Astrocyte (in vitro differentiated cells and primary cell): ENCODE measurements around the gene STK39.

ENCODE experiments used
- EZH2 ChIP-seq: IDR thresholded peaks from 2 replicates; pipeline ENCODE4 v1.6.1; 2012; ENCODE audit warnings: mild to moderate bottlenecking, low read length, inconsistent platforms; ENCODE audit not compliant: insufficient read depth
- TF ChIP-seq, protein P1 (sequence below): IDR thresholded peaks from 2 replicates; pipeline ENCODE4 v1.5.1; 2011; ENCODE audit warnings: low read depth, mild to moderate bottlenecking, inconsistent platforms, low read length, moderate library complexity; ENCODE audit not compliant: insufficient read depth

DNA sequence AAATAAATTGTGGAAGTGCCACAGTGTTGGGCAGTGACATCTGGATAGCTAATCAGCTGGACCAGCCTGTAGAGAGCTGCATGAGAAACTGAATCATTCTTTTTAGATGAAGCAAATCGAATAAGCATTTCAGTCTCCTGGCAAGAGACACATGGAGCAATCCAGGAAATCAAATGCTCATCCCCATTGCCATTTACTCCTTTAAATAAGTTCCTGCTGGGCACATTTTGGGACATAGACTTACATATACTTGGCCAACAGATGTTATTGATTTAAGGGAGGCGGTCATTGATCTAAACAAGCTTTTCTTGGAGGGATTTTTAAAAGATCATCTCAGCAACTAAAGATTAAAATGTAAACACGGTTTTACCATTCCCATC is 307.1 kb downstream of the STK39 start:
- TF ChIP-seq EZH2: no peak
- TF ChIP-seq, protein P1, sequence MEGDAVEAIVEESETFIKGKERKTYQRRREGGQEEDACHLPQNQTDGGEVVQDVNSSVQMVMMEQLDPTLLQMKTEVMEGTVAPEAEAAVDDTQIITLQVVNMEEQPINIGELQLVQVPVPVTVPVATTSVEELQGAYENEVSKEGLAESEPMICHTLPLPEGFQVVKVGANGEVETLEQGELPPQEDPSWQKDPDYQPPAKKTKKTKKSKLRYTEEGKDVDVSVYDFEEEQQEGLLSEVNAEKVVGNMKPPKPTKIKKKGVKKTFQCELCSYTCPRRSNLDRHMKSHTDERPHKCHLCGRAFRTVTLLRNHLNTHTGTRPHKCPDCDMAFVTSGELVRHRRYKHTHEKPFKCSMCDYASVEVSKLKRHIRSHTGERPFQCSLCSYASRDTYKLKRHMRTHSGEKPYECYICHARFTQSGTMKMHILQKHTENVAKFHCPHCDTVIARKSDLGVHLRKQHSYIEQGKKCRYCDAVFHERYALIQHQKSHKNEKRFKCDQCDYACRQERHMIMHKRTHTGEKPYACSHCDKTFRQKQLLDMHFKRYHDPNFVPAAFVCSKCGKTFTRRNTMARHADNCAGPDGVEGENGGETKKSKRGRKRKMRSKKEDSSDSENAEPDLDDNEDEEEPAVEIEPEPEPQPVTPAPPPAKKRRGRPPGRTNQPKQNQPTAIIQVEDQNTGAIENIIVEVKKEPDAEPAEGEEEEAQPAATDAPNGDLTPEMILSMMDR: no peak
